H1 (cell line): ENCODE data around the gene NEDD8. TPM values are rescaled to one million over a fixed set of nuclear protein-coding genes. Genes with fewer than 3 reads are reported as not detected.

ENCODE experiments used
- CTCF ChIA-PET: fragments of 300-600 bp; sonication (Branson Sonifier 250); formaldehyde crosslinking; loops from one replicate; lab custom pipeline; 2021; ENCODE audit not compliant: partially characterized antibody; lab: Charles Lee
- POLR2A ChIA-PET: fragments of 300-600 bp; sonication (Branson Sonifier 250); formaldehyde crosslinking; loops from one replicate; lab custom pipeline; 2021; ENCODE audit warnings: inconsistent platforms; ENCODE audit not compliant: partially characterized antibody; lab: Charles Lee
- DNase-seq, 2 experiments: peaks; one replicate each; pipeline versions ENCODE4 v3.0.0 to v3.0.0-alpha.2; 2010 to 2022; ENCODE audit warnings: low spot score in 2 of 2, low read depth in 1 of 2, mixed read lengths in 1 of 2
- FAIRE-seq: peaks from 2 replicates; lab custom pipeline; 2011; peaks lifted over from hg19 to GRCh38; lab: Jason Lieb, UNC
- H2AFZ ChIP-seq: 2 replicates; pipeline ENCODE4 v1.8.1; 2012; ENCODE audit warnings: low read length, inconsistent platforms
- H2AK5ac ChIP-seq: 2 replicates; pipeline ENCODE4 v1.6.1; 2013; ENCODE audit warnings: low read depth, low read length
- H2BK120ac ChIP-seq: replicated peaks from 2 replicates; pipeline ENCODE3; 2013; ENCODE audit warnings: low read depth, low read length, inconsistent platforms
- H2BK12ac ChIP-seq: 2 replicates; pipeline ENCODE4 v1.6.1; 2013; ENCODE audit warnings: low read depth, low read length
- H2BK15ac ChIP-seq: 2 replicates; pipeline ENCODE4 v1.6.1; 2013; ENCODE audit warnings: low read length
- H2BK20ac ChIP-seq: 2 replicates; pipeline ENCODE4 v1.6.1; 2013; ENCODE audit warnings: low read length
- H2BK5ac ChIP-seq: 2 replicates; pipeline ENCODE4 v1.6.1; 2013; ENCODE audit warnings: low read depth, low read length
- H3K14ac ChIP-seq: 2 replicates; pipeline ENCODE4 v1.6.1; 2013; ENCODE audit warnings: inconsistent platforms; ENCODE audit not compliant: insufficient read length
- H3K18ac ChIP-seq: 2 replicates; pipeline ENCODE4 v1.6.1; 2013; ENCODE audit warnings: low read length; ENCODE audit errors: extremely low read depth
- H3K23ac ChIP-seq: 2 replicates; pipeline ENCODE4 v1.6.1; 2013; ENCODE audit warnings: inconsistent platforms; ENCODE audit not compliant: insufficient read length
- H3K23me2 ChIP-seq: 2 replicates; pipeline ENCODE4 v1.6.1; 2013; ENCODE audit warnings: low read depth, low read length
- H3K27ac ChIP-seq: 2 replicates; pipeline ENCODE4 v1.6.1; 2011; ENCODE audit warnings: low read depth, low read length, inconsistent platforms
- H3K27me3 ChIP-seq, 4 experiments: replicated peaks in 1 of 4; 1 replicate in 1 of 4; 2 replicates in 3 of 4; pipeline versions ENCODE4 v1.6.1 to v1.8.1; 2011 to 2013; ENCODE audit warnings: low read length in 3 of 4, mild to moderate bottlenecking in 3 of 4, inconsistent platforms in 2 of 4, mixed read lengths in 2 of 4, moderate library complexity in 1 of 4; ENCODE audit not compliant: control insufficient read depth in 3 of 4, insufficient read depth in 3 of 4; ENCODE audit errors: extremely low read depth in 1 of 4
- H3K36me3 ChIP-seq, 4 experiments: 2 replicates each; pipeline versions ENCODE4 v1.6.1 to v1.8.1; 2011 to 2013; ENCODE audit warnings: mild to moderate bottlenecking in 4 of 4, low read length in 3 of 4, moderate library complexity in 2 of 4, control low read depth in 1 of 4, inconsistent platforms in 1 of 4; ENCODE audit not compliant: insufficient read depth in 4 of 4, control insufficient read depth in 2 of 4
- H3K4ac ChIP-seq: replicated peaks from 2 replicates; pipeline ENCODE3; 2013; ENCODE audit warnings: low read length, low read depth, mixed read lengths, inconsistent platforms; ENCODE audit not compliant: insufficient read length
- H3K4me1 ChIP-seq, 4 experiments: replicated peaks in 1 of 4; 1 replicate in 1 of 4; 2 replicates in 3 of 4; pipeline versions ENCODE4 v1.6.1 to v1.8.1; 2011 to 2013; ENCODE audit warnings: low read length in 3 of 4, inconsistent platforms in 2 of 4, mixed read lengths in 1 of 4; ENCODE audit not compliant: insufficient read depth in 4 of 4, control insufficient read depth in 3 of 4
- H3K4me2 ChIP-seq, 2 experiments: 2 replicates each; pipeline versions ENCODE4 v1.6.1 to v1.8.1; 2011 to 2013; ENCODE audit warnings: low read depth in 2 of 2, low read length in 2 of 2, control low read depth in 1 of 2, inconsistent platforms in 1 of 2, mild to moderate bottlenecking in 1 of 2; ENCODE audit not compliant: insufficient read depth in 1 of 2
- H3K4me3 ChIP-seq, 4 experiments: fragments of 200-600, 300-600 bp in 1 of 4; sonication (generic), shearing (Covaris generic), sonication (Bioruptor Twin) in 1 of 4; 2 replicates each; pipeline versions ENCODE4 v1.5.1 to v1.8.1; 2011 to 2016; ENCODE audit warnings: low read length in 4 of 4, low read depth in 3 of 4, control low read depth in 2 of 4, inconsistent platforms in 2 of 4, mild to moderate bottlenecking in 2 of 4, mixed read lengths in 1 of 4, moderate library complexity in 1 of 4; ENCODE audit not compliant: insufficient read depth in 2 of 4; ENCODE audit errors: extremely low read depth in 1 of 4
- H3K56ac ChIP-seq: replicated peaks from 2 replicates; pipeline ENCODE3; 2013; ENCODE audit warnings: low read depth, mild to moderate bottlenecking, mixed read lengths, low read length, inconsistent platforms; ENCODE audit not compliant: insufficient read length
- H3K79me1 ChIP-seq: 2 replicates; pipeline ENCODE4 v1.6.1; 2013; ENCODE audit warnings: low read depth, low read length, control low read depth
- H3K79me2 ChIP-seq, 2 experiments: 2 replicates each; pipeline versions ENCODE4 v1.6.1 to v1.8.1; 2012 to 2013; ENCODE audit warnings: low read length in 2 of 2, mild to moderate bottlenecking in 2 of 2, inconsistent platforms in 1 of 2; ENCODE audit not compliant: insufficient read depth in 2 of 2, control insufficient read depth in 1 of 2
- H3K9ac ChIP-seq, 4 experiments: replicated peaks in 1 of 4; 1 replicate in 1 of 4; 2 replicates in 3 of 4; pipeline versions ENCODE4 v1.6.1 to v1.8.1; 2011 to 2013; ENCODE audit warnings: low read depth in 3 of 4, low read length in 3 of 4, control low read depth in 2 of 4, mild to moderate bottlenecking in 2 of 4, moderate library complexity in 2 of 4, inconsistent platforms in 1 of 4; ENCODE audit errors: extremely low read depth in 1 of 4
- H3K9me3 ChIP-seq, 2 experiments: 2 replicates each; pipeline versions ENCODE4 v1.6.1 to v1.8.1; 2012 to 2013; ENCODE audit warnings: mild to moderate bottlenecking in 2 of 2, moderate library complexity in 2 of 2, control low read depth in 1 of 2, inconsistent platforms in 1 of 2, low read depth in 1 of 2, low read length in 1 of 2, mixed read lengths in 1 of 2; ENCODE audit not compliant: insufficient read depth in 2 of 2
- H4K20me1 ChIP-seq, 2 experiments: replicated peaks in 1 of 2; 2 replicates each; pipeline versions ENCODE3 to v1.8.1; 2011 to 2013; ENCODE audit warnings: inconsistent platforms in 2 of 2, low read length in 2 of 2, mild to moderate bottlenecking in 1 of 2; ENCODE audit not compliant: insufficient read depth in 2 of 2, control insufficient read depth in 1 of 2
- H4K5ac ChIP-seq: 2 replicates; pipeline ENCODE4 v1.6.1; 2013; ENCODE audit warnings: low read length, low read depth, mixed read lengths, inconsistent platforms; ENCODE audit not compliant: insufficient read length
- H4K8ac ChIP-seq: 2 replicates; pipeline ENCODE4 v1.8.0; 2013; ENCODE audit warnings: mild to moderate bottlenecking, moderate library complexity, low read length, inconsistent platforms; ENCODE audit not compliant: insufficient read depth; ENCODE audit errors: extremely low read depth
- H4K91ac ChIP-seq: replicated peaks from 2 replicates; pipeline ENCODE3; 2013; ENCODE audit warnings: low read length, mixed read lengths, inconsistent platforms; ENCODE audit not compliant: insufficient read length
- NRF1 ChIP-seq: IDR thresholded peaks from 2 replicates; pipeline ENCODE4 v1.6.1; 2011; ENCODE audit warnings: mild to moderate bottlenecking, low read depth, low read length, improper control_type of control experiment
- RFX5 ChIP-seq: IDR thresholded peaks from 2 replicates; pipeline ENCODE4 v1.6.1; 2011; ENCODE audit warnings: low read depth, low read length, improper control_type of control experiment, borderline replicate concordance
- SUZ12 ChIP-seq: fragments of 200-600 bp; sonication (generic); IDR thresholded peaks from 2 replicates; pipeline ENCODE4 v1.6.1; 2012; ENCODE audit warnings: mild to moderate bottlenecking, inconsistent platforms, low read length, moderate library complexity, mixed read lengths
- WGBS, 2 experiments: shearing (Covaris generic) in 1 of 2; methylation state at CpG; one replicate each; pipeline versions ENCODE4 v1.1.6 to v1.1.7; 2013 to 2015; ENCODE audit warnings: low lambda C conversion rate in 2 of 2, mixed read lengths in 2 of 2, inconsistent platforms in 1 of 2, low coverage in 1 of 2, missing lambda C conversion rate in 1 of 2; ENCODE audit not compliant: insufficient replicate concordance in 2 of 2, insufficient coverage in 1 of 2, insufficient read length in 1 of 2; ENCODE audit errors: extremely low coverage in 1 of 2, missing lambda C conversion rate in 1 of 2; 5-methylcytosine and 5-hydroxymethylcytosine counted together
- polyA plus RNA-seq, 7 experiments: library from polyadenylated mRNA; depleted of rRNA in 3 of 7; stranded (reverse) in 5 of 7; unstranded in 2 of 7; fragments of >200 nt in 5 of 7; fragments of 200-250 nt in 2 of 7; gene quantifications; 1 replicate in 5 of 7; 2 replicates in 1 of 7; 4 replicates in 1 of 7; pipeline versions ENCODE4 v1.2.1 to v1.2.3, GENCODE V29; 2011 to 2013; ENCODE audit warnings: missing spikeins in 2 of 7, mixed read lengths in 2 of 7
- total RNA-seq: library from RNA; stranded (reverse); fragmentation: NEBNext Ultra II Directional; extraction: Animal tissue kit (Norgen Biotek cat#: 25700); gene quantifications from 2 replicates; pipeline ENCODE4 v1.2.1, GENCODE V29; 2021

The NEDD8 gene
- total and polyA plus RNA-seq, 2 of the 8 experiments (the other 6 are each of a cell fraction or from before 2014, with no cell fraction given), result 253 to 317 TPM

- Histone ChIP-seq H4K5ac (no peak overlapping the region), H3K4me3 (no peak overlapping the region), H3K23me2 (0 out of 2 replicates have a peak, but pooled peaks cover 1% of the 10 kb centered on the region), H2BK5ac (no peak overlapping the region), H3K18ac (no peak overlapping the region), H3K56ac (no peak overlapping the region), H2BK15ac (no peak overlapping the region), H3K9me3 (no peaks in the 10 kb centered on the region), H3K27ac (no peak overlapping the region), H3K79me2 (no peaks in the 10 kb centered on the region), H3K14ac (no peak overlapping the region), H3K36me3 (no peaks in the 10 kb centered on the region; a peak in 3 of 8 replicates), H3K79me1 (no peaks in the 10 kb centered on the region), H3K23ac (no peak overlapping the region), H2BK120ac (no peak overlapping the region), H3K27me3 (no peaks in the 10 kb centered on the region), H4K91ac (no peak overlapping the region), H4K8ac (peak overlapping the region; percentile 21; the same call in 1 of the 2 replicates), H3K4me2 (no peak overlapping the region), H3K9ac (no peak overlapping the region), H4K20me1 (peaks cover 0 to 2% of the 10 kb centered on the region in 2 experiments), H2AK5ac (no peak overlapping the region), H3K4me1 (peaks cover 0 to 2% (median 0%) of the 10 kb centered on the region in 4 experiments; a peak in 1 of 7 replicates), H2BK20ac (no peak overlapping the region), H2AFZ (no peak overlapping the region), H2BK12ac (no peak overlapping the region), H3K4ac (no peak overlapping the region)
- ChIA-PET CTCF (interaction anchor here (0.9 to 6.2 kb wide), 5 partner anchors 8 to 33 kb away, joined by 3 to 30 read pairs (median 9); partner anchors contain the start of gene TINF2), POLR2A (interaction anchor here (1.2 to 2.4 kb wide), 4 partner anchors 12 to 43 kb away, joined by 4 to 7 read pairs (median 5); partner anchors contain the start of genes CIDEB and TINF2)
- DNase-seq, result no peak
- 88% methylated on average over 6 of the region's 6 CpGs; no CpG with 5 or more reads in 1 of the 2 experiments for WGBS, 2 experiments
- TF ChIP-seq NRF1 (no peak), RFX5 (no peak), SUZ12 (no peak)
- FAIRE-seq, result no peak
These were observed 32.1 kb upstream of the NEDD8 start for GRCh38 chr14:24264298-24264697.
